Body of pancreas (tissue), 4 donors: ENCODE measurements around the gene RBMS3. TPM values are rescaled to one million over a fixed set of nuclear protein-coding genes. Genes with fewer than 3 reads are reported as not detected.

ENCODE experiments used
- ATAC-seq: fragments of 150-250 bp; one replicate; pipeline ENCODE4 v1.9.1; 2016
- DNase-seq, 4 donors: peaks; one replicate each; pipeline ENCODE4 v3.0.0-alpha.2; 2019
- H3K27ac ChIP-seq, 4 donors: fragments of 200-600 bp; sonication (generic); 1 replicate in 3 of 4; 2 replicates in 1 of 4; pipeline versions ENCODE4 v1.5.1 to v1.6.1; 2016 to 2019; ENCODE audit warnings: mild to moderate bottlenecking in 1 of 4, mixed read lengths in 1 of 4, moderate library complexity in 1 of 4
- H3K27me3 ChIP-seq, 2 donors: fragments of 200-600 bp; sonication (generic); one replicate each; pipeline ENCODE4 v1.6.0; 2016; ENCODE audit warnings: mild to moderate bottlenecking in 1 of 2
- H3K36me3 ChIP-seq, 2 donors: fragments of 200-600 bp; sonication (generic); replicated peaks in 1 of 2; 2 replicates each; pipeline ENCODE4 v1.5.1; 2016; ENCODE audit warnings: low read depth in 2 of 2; ENCODE audit not compliant: insufficient read depth in 1 of 2
- H3K4me1 ChIP-seq: fragments of 200-600 bp; sonication (generic); one replicate; pipeline ENCODE4 v1.6.0; 2016
- H3K4me3 ChIP-seq, 2 donors: fragments of 200-600 bp; sonication (generic); 1 replicate in 1 of 2; 2 replicates in 1 of 2; pipeline ENCODE4 v1.5.1; 2016 to 2019
- H3K9me3 ChIP-seq, 3 donors: fragments of 200-600 bp; sonication (generic); 1 replicate in 2 of 3; 2 replicates in 1 of 3; pipeline ENCODE4 v1.5.1; 2016
- POLR2A ChIP-seq, 3 donors: fragments of 450-650 bp; IDR thresholded peaks; one replicate each; pipeline ENCODE4 v1.6.1; 2016; ENCODE audit warnings: antibody characterized with exemption in 3 of 3, mild to moderate bottlenecking in 2 of 3
- WGBS, 2 donors: methylation state at CpG; one replicate each; pipeline ENCODE4 v1.1.5; 2017; 5-methylcytosine and 5-hydroxymethylcytosine counted together
- intact Hi-C: fragments of 100-400 bp; cut with DNase I; formaldehyde crosslinking; loops from one replicate; pipeline ENCODE4 v1.15.1; 2023
- total RNA-seq, 2 donors: library from RNA; depleted of rRNA; stranded (reverse); fragments of >200 nt; gene quantifications; one replicate each; pipeline ENCODE4 v1.1.0, GENCODE V29; 2016
- TF ChIP-seq, protein P1 (sequence below), 7 experiments: fragments of 450-650 bp in 4 of 7; fragments of 200-600 bp in 3 of 7; sonication (generic) in 3 of 7; IDR thresholded peaks; one replicate each; pipeline ENCODE4 v1.5.1; 2016 to 2019; ENCODE audit warnings: antibody characterized with exemption in 7 of 7

The RBMS3 gene
- total RNA-seq, 2 donors from 2014 or later, result 17.4 to 29.7 TPM

DNA sequence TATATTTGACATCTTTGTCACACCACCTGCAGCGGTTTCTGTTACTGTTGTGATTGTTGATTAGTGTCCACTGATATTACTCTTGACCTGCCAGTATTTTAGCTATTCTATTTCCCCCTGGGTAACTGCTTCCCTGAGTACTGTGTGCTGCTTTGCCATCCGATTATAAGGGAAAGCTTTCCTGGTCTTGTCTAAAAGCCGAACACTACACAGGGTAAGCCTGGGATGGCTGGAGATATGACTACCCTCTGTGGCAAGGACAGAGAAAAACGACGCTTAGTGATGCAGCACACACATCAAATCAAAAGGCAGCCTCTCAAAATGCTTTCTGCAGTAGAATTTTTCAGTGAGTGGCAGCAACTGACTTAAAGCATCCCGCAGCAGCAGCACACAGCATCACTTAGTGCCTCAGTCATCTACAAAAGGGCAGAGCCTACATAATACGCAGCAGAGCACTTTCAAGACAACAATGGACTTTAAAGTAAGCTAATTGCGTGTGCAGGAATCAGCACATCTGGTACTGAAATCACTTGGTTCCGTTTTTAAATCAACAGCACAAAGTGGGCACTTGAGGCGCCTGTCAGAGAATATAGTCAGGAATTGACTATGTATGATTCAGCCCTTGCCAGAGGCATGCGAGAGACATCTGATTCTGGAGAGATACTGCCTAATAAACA is 669.2 kb downstream of the RBMS3 start:
- H3K36me3 ChIP-seq, result no peaks in the 10 kb centered on the region
- no peak for DNase-seq
- ATAC-seq, result no peak
- H3K27ac ChIP-seq, result no peak overlapping the region
- 73 to 80% methylated on average over 11 of the region's 11 CpGs for WGBS, 2 donors
- TF ChIP-seq, protein P1, sequence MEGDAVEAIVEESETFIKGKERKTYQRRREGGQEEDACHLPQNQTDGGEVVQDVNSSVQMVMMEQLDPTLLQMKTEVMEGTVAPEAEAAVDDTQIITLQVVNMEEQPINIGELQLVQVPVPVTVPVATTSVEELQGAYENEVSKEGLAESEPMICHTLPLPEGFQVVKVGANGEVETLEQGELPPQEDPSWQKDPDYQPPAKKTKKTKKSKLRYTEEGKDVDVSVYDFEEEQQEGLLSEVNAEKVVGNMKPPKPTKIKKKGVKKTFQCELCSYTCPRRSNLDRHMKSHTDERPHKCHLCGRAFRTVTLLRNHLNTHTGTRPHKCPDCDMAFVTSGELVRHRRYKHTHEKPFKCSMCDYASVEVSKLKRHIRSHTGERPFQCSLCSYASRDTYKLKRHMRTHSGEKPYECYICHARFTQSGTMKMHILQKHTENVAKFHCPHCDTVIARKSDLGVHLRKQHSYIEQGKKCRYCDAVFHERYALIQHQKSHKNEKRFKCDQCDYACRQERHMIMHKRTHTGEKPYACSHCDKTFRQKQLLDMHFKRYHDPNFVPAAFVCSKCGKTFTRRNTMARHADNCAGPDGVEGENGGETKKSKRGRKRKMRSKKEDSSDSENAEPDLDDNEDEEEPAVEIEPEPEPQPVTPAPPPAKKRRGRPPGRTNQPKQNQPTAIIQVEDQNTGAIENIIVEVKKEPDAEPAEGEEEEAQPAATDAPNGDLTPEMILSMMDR (IDR thresholded peaks at IDR 0.05), result no peak
- TF ChIP-seq POLR2A (IDR thresholded peaks at IDR 0.05), result no peak
- no peak overlapping the region for H3K4me3 ChIP-seq
- no peaks in the 10 kb centered on the region for H3K4me1 ChIP-seq
- intact Hi-C loops, result no loop called here
- H3K9me3 ChIP-seq, result no peaks in the 10 kb centered on the region
- H3K27me3 ChIP-seq, result no peaks in the 10 kb centered on the region

DNA sequence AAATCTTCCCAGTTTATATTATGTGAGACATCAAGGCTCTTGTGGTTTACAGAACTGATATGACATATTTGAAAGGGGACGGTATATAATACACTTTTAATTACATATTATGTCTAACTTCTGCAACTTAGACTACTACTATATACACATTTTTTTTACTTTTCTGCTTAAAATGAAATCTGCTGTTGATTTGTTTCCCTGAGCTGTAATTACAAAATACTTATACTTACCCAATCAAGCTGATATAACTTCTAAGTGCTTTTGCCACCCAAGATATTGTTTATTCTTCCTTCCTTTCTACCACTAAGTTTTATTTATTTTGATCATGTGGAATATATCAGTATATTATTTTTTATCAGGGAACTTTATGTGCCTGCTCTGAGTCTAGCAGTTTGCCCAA is 671.6 kb downstream of the RBMS3 start:
- no peaks in the 10 kb centered on the region for H3K27me3 ChIP-seq
- no peak overlapping the region for H3K4me3 ChIP-seq
- no peak overlapping the region for H3K27ac ChIP-seq
- 81 to 85% methylated on average over 1 of the region's 1 CpG for WGBS, 2 donors
- TF ChIP-seq, protein P1 (IDR thresholded peaks at IDR 0.05), result no peak
- TF ChIP-seq POLR2A (IDR thresholded peaks at IDR 0.05), result no peak
- no peaks in the 10 kb centered on the region for H3K9me3 ChIP-seq
- ATAC-seq (no peak), DNase-seq (no peak)
- intact Hi-C loops, result no loop called here
- no peaks in the 10 kb centered on the region for H3K4me1 ChIP-seq
- no peaks in the 10 kb centered on the region for H3K36me3 ChIP-seq

DNA sequence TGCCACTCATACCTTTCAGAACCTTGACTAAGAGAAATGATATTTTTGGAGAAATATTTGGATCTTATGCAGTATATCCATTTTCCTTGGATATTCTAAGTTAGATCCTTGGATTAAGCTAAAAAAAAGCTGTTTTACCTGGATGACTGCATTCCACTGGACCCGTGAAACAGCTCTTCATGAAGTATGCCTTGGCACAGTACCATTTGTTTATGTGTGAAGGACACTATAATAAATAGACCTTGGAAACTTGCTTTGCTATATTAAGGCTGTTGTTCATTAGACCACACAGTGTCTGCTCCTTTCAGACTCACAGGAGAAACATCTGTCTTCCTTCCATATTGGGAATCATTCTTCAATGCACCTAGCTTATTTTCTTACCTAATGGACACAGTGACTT is 674.5 kb downstream of the RBMS3 start:
- Histone ChIP-seq H3K27ac (no peak overlapping the region), H3K4me1 (no peaks in the 10 kb centered on the region), H3K27me3 (no peaks in the 10 kb centered on the region), H3K9me3 (no peaks in the 10 kb centered on the region), H3K36me3 (no peaks in the 10 kb centered on the region), H3K4me3 (no peak overlapping the region)
- DNase-seq (no peak), ATAC-seq (no peak)
- TF ChIP-seq POLR2A (IDR thresholded peaks at IDR 0.05), result no peak
- TF ChIP-seq, protein P1 (IDR thresholded peaks at IDR 0.05), result no peak
- intact Hi-C loops, result no loop called here
- 8 to 18% methylated on average over 1 of the region's 1 CpG for WGBS, 2 donors

DNA sequence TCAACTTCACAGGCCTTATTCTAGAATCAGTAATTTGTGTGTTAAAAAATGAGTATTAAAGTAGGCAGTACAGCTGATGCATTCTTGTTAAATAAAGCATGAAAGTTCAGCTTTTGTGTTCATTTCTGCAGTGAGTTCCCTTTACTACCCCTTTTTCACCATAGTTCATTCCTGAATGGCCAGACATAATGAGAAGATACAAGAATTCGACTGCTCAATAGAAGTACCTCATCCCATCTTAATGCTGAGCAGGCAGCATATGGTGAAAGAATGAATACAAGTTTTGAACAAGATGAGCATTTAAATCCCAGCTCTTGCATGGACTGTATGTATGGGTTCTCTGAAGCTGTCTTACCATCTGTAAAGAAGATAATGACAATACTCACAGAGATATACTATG is 677.9 kb downstream of the RBMS3 start:
- DNase-seq, result no peak
- intact Hi-C loops, result no loop called here
- Histone ChIP-seq H3K27me3 (no peaks in the 10 kb centered on the region), H3K4me1 (no peaks in the 10 kb centered on the region), H3K27ac (no peak overlapping the region), H3K4me3 (no peak overlapping the region), H3K9me3 (no peaks in the 10 kb centered on the region), H3K36me3 (no peaks in the 10 kb centered on the region)
- WGBS, 2 donors, result 38 to 53% methylated on average over 1 of the region's 1 CpG
- ATAC-seq, result no peak
- TF ChIP-seq, protein P1 (IDR thresholded peaks at IDR 0.05), result no peak
- TF ChIP-seq POLR2A (IDR thresholded peaks at IDR 0.05), result no peak

DNA sequence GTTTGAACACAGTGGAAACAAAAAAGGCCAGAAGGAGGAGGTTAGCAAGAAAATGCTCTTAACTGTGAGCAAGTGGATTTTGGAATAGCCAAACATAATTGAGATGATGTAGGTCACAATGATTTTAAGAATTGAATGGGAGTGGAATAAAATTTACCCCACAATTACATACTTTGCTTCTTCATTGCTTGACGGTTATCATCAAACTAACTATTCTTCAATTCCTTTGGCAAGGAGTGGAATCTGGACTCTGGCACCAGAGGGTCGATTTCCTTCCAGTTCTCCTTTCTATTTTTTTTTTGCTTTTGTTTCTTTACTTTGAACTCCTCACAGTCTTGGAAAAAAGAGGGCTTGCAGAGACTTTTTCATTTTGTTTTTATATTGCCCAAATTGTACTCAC is 691.0 kb downstream of the RBMS3 start:
- H3K27ac ChIP-seq, result no peak overlapping the region
- H3K4me3 ChIP-seq, result no peak overlapping the region
- TF ChIP-seq, protein P1 (IDR thresholded peaks at IDR 0.05), result no peak
- TF ChIP-seq POLR2A (IDR thresholded peaks at IDR 0.05), result no peak
- H3K9me3 ChIP-seq, result no peaks in the 10 kb centered on the region
- intact Hi-C loops, result no loop called here
- H3K27me3 ChIP-seq, result no peaks in the 10 kb centered on the region
- no peak for DNase-seq
- no peaks in the 10 kb centered on the region for H3K36me3 ChIP-seq
- no peak for ATAC-seq
- H3K4me1 ChIP-seq, result no peaks in the 10 kb centered on the region
- 50 to 54% methylated on average over 2 of the region's 2 CpGs for WGBS, 2 donors
